ENCODE results near the gene SMAD3.
A peak's percentile ranks its signal among the peaks of the same experiment; 100 is the strongest.
"Not testable (repeated sequence)": the region's sequence is repeated elsewhere in the genome, so short reads cannot be mapped to it uniquely, and the experiment has no call there.

Gene SMAD3

DNA sequence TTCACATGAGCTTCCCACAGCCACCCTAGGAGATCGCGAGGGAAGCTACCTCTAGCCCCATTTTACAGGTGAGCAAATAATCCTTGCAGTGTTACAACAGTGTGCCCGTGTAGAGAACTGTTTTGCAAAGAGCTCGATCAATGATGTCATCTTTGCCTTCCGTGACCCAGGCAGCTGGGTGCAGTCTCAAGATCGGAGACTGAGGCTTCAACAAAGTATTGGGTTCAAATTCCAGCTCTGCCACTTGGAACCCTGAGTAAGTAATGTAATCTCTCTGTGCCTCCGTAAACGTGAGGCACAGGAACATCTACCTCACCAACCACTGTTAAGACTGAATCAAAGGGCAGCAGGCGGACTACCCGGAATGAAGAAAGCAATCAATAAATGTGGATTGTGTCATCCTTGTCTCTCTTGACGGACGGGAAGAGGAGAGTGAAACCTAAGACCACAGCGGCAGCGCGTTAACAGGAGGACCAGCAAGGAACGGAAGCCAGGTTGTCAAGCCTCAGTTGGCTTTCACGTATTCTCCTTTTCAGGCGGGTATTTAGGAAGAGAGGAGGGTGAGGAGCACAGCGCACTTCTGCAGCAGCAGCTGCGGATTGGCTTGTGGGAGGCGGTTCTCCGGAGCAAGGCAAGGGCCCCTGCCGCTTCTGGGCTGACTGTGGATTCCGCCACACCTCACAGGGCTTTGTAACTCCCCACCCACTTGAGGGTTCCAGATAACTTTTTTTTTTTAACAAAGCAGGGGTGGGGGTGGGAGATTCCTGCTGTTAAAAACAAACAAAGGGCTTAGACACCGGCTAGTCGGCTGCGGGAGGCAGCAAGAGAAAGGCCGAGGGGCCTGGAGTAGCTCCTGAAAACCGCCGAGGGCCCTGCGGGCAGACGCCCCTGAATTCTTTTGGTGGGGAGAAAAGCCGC, 1.5 kb upstream of the SMAD3 start:
- no peak for DNase-seq

GRCh38 chr15:67064607-67065530, 533 bp upstream of the SMAD3 start:
- DNase-seq: peak; percentile 40

- DNase-seq: no peak
Observed at GRCh38 chr15:67066041-67066958, 898 bp downstream of the SMAD3 start.

- DNase-seq: no peak
Observed at GRCh38 chr15:67066959-67067853, 1.8 kb downstream of the SMAD3 start.

DNA sequence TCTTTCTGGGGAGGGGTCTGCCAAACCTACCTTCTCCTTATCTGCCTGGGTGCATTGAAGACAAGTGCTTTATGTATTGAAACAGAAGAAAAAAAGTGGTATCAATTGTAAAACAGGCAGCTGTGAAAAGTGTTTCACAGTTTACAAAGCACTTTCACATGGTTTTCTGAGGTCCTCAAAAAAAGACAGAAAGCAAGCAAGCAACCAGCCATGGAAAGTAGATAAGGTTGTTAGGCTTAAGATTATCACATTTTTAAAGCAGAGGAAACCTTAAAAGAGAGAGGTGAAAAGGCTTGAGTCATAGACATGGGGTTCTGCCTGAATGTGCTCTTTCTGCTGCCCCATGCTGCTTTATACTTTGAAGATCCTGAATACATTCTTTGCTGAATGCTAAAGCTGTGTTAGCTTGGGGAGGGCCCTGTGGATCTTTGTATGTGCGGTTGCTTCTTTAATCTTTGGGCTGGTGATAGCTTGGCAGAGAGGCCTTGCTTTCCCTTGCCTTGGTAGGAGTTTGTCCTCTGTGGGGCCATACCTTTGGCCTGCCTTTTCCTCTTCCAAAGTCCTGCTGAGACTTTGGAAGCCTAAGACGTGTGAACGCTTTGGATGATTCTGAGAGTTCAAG, 2.6 kb downstream of the SMAD3 start:
- no peak for DNase-seq

- DNase-seq: no peak
Observed at GRCh38 chr15:67068710-67069400, 3.5 kb downstream of the SMAD3 start.

DNA sequence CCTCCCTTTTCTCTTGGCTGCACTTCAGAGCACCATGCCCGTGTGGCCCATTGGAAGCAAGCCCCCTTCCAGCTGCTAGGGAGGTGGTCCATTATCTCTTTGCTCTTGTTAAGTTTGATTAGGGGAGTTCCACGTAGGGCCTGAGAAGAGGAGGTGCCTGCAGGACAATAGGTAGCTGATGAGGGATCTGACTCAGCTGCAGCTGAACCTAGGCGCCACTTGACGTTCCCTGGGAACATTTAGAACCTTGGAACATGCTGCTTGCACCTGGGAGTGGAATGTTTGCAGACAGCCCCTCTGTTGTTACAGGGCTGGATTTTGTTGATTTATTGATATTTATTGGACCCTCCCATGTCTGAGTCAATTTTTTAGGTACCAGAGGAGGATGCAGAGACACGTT, 4.7 kb downstream of the SMAD3 start:
- no peak for DNase-seq

GRCh38 chr15:67070892-67071664, 5.7 kb downstream of the SMAD3 start:
- DNase-seq: no peak

GRCh38 chr15:67072442-67072841, 7.0 kb downstream of the SMAD3 start:
- DNase-seq: no peak

DNA sequence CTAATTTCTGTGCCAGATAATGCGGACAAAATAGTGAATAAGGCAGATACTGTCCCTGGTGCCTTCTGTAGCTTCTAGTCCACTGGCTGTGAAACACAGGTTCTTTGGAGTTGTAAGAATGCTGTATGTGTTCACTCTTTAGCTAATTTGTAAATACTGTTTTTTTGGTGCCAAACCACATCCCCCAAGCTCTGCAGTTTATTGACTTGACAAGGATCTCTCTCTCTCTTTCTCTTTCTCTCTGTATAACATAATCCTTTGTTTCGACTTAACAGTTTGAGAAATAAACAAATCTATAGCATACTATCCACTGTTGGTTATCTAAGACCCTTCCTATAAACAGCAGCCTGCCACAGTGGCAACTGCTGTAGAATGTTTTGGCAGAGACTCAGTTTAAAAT, 7.6 kb downstream of the SMAD3 start:
- no peak for DNase-seq

GRCh38 chr15:67074886-67075229, 9.5 kb downstream of the SMAD3 start:
- DNase-seq: no peak

DNA sequence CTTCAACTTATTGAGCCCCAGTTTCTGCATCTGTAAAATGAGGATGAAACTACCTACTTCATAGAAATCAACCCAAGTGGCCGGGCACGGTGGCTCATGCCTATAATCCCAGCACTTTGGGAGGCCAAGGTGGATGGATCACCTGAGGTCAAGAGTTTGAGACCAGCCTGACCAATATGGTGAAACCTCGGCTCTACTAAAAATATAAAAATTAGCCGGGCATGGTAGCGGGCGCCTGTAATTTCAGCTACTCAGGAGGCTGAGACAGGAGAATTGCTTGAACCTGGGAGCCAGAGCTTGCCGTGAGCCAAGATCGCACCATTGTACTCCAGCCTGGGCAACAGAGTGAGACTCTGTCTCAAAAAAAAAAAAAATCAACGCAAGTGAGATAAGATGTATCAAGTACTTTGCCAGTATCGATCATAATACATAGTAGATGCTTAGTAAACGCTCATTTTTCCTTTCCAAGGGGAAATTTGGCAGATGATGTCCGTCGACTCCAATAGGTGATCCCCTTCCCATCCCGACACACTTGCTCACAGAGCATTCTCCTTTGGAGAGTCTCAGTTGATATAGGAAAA, 10.2 kb downstream of the SMAD3 start:
- DNase-seq: not testable (repeated sequence)

GRCh38 chr15:67076147-67076843, 10.9 kb downstream of the SMAD3 start:
- DNase-seq: no peak

DNA sequence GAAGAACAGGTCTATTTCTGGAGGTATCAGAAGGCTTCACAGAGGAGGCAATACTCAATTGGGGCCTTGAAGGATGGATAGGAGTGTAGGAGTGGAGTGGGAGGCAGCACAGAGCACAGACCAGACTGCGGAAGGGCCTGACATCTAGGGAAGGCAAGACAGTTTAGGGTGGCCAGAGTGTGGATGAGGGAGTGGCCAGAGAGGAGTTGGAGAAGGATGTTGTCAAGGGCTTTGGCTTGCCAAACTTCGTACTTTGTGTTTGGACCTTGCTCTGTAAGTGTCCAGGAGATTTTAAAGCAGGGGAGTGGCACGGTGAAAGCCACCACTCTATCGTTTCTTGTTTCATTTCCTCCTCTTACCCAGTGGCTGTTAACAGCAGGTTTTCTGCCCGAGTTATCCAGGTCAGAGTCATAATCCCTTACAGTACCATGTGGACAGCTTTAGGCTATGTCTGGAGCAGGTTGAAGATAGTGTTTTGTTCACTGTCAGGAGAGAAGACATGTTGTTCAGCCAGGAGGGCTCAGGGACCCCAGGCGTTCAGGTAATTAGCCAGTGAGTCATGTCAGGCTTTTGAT, 12.3 kb downstream of the SMAD3 start:
- no peak for DNase-seq

- DNase-seq: no peak
Observed at GRCh38 chr15:67079361-67079760, 14.0 kb downstream of the SMAD3 start.

- DNase-seq: no peak
Observed at GRCh38 chr15:67080118-67080899, 14.9 kb downstream of the SMAD3 start.

DNA sequence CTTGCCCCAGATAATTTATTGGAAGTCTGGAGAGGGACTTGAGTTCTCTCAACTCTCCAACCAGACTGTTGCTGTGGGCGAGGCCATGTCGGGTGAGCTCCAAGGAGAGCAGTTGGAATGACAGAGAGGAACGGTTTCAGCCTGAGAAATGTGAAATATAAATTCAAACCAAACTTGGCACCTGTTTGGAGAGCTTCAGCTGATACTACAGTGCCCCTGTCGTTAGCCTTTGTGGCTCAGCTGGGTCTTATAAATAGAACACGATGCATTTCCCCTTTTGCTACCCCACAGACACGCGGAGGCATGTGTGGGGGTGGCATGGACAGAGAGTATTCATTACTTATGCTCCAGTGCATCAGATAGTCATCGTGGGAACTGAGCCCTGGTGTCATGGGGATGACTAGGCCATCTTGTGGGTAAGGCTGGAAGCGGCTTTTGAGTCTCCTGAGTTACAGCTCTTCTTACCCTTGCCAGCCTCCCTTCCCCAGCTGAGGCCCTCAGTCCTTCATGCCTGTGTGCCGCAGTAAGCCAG, 15.6 kb downstream of the SMAD3 start:
- peak; percentile 84 for DNase-seq

Data from CD4-positive, alpha-beta T cell treated with Interferon gamma for 1 hour (primary cell).